ENCODE results near the gene CACNB1.

CACNB1 gene

GRCh38 chr17:39231591-39232551 lies 34.4 kb upstream of the CACNB1 start:
- no peak overlapping the region for H3K27ac ChIP-seq
- TF ChIP-seq, protein P1, sequence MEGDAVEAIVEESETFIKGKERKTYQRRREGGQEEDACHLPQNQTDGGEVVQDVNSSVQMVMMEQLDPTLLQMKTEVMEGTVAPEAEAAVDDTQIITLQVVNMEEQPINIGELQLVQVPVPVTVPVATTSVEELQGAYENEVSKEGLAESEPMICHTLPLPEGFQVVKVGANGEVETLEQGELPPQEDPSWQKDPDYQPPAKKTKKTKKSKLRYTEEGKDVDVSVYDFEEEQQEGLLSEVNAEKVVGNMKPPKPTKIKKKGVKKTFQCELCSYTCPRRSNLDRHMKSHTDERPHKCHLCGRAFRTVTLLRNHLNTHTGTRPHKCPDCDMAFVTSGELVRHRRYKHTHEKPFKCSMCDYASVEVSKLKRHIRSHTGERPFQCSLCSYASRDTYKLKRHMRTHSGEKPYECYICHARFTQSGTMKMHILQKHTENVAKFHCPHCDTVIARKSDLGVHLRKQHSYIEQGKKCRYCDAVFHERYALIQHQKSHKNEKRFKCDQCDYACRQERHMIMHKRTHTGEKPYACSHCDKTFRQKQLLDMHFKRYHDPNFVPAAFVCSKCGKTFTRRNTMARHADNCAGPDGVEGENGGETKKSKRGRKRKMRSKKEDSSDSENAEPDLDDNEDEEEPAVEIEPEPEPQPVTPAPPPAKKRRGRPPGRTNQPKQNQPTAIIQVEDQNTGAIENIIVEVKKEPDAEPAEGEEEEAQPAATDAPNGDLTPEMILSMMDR (conservative IDR thresholded peaks at IDR 0.05) = peak; percentile 78
- no peak for TF ChIP-seq ZFX (IDR thresholded peaks at IDR 0.05)

- TF ChIP-seq, protein P1 (conservative IDR thresholded peaks at IDR 0.05) = no peak
- TF ChIP-seq ZFX (IDR thresholded peaks at IDR 0.05) = no peak
- no peak overlapping the region for H3K27ac ChIP-seq
Observed at GRCh38 chr17:39231091-39231561, 33.7 kb upstream of the CACNB1 start.

- TF ChIP-seq ZFX (IDR thresholded peaks at IDR 0.05) = no peak
- TF ChIP-seq, protein P1 (conservative IDR thresholded peaks at IDR 0.05) = no peak
- H3K27ac ChIP-seq = no peak overlapping the region
Observed at GRCh38 chr17:39230361-39230760, 32.9 kb upstream of the CACNB1 start.

DNA sequence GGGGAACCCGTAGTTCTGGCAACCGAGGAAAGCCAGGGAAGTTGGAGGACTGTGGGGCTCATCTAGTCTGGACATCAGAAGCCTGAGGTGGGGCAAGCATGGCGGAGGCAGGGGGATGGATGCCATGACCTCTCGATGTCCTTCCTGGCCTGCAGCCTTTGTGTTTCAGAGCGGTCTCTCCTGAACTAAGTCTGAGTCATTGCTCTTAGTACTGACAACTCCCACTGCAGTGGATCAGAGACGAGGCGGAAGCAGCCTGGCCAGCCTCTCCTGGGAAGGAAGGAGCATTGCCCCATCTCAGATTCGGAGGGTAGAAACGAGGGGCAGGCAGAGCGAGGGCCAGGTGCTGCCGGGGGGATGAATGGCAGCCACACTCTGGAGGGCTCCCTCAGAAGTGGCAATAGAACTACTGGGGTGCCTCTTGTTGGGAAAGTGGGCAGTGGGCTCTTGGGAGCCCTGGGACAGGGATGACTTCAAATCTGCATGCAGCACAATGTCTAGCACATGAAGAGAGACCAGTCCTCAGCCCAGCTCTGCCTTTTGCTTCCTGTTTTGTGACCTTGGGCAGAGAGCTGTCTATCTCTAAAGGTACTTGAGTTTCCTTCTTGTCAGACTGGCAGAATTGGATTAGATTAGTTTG lies 31.9 kb upstream of the CACNB1 start:
- H3K27ac ChIP-seq = no peak overlapping the region
- TF ChIP-seq, protein P1 (conservative IDR thresholded peaks at IDR 0.05) = no peak
- TF ChIP-seq ZFX (IDR thresholded peaks at IDR 0.05) = no peak

- no peak overlapping the region for H3K27ac ChIP-seq
- no peak for TF ChIP-seq ZFX (IDR thresholded peaks at IDR 0.05)
- TF ChIP-seq, protein P1 (conservative IDR thresholded peaks at IDR 0.05) = no peak
Observed at GRCh38 chr17:39227364-39227919, 30.0 kb upstream of the CACNB1 start.

DNA sequence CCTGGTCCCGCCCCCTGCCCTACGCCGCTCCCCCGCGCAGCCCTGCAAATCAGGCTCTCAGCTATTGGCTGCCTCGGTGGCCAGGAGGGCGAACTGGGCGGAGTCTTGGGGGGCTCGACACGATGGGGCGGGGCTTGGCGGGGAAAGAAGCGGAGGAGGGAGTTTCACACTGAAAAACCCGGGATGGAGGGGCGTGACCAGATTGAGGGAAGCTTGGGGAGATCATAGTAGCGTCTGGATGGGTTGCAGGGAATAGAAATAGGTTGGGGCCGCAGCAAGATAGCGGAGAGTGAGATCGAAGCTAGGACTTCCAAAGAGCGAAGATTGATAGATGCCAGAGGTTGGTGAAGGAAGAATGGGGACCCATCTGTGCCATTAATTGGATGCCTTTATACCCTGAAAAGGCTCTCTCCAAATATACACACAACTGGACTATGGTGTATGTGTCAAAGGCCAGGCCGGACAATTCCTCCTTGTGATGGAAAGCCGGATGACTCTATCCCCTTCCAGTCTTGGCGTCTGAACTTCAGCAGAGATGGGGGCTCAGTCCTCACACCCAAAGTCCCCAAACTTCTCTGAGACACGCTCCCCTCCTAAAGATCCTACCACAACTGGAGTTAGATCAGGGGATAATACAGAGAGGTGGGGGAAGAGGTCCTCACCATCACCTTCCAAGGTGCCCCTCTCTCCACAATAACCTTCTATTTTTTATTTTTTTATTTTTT lies 28.7 kb upstream of the CACNB1 start:
- H3K27ac ChIP-seq = no peak overlapping the region
- no peak for TF ChIP-seq ZFX (IDR thresholded peaks at IDR 0.05)
- TF ChIP-seq, protein P1 (conservative IDR thresholded peaks at IDR 0.05) = no peak
